GM23338 (cell line): ENCODE measurements around the gene RNF207. TPM values are rescaled to one million over a fixed set of nuclear protein-coding genes. Genes with fewer than 3 reads are reported as not detected.
A peak's percentile ranks its signal among the peaks of the same experiment; 100 is the strongest.

ENCODE experiments used
- ATAC-seq: fragments of 200-7000 bp; cut with Tn5 transposase; 3 replicates; pipeline ENCODE4 v1.9.1; 2020
- DNase-seq: peaks from one replicate; pipeline ENCODE4 v3.0.0-alpha.2; 2015; ENCODE audit warnings: low spot score
- H2AFZ ChIP-seq: fragments of 200-600 bp; sonication (generic); 2 replicates; pipeline ENCODE4 v1.8.0; 2016; ENCODE audit warnings: antibody characterized with exemption, mild to moderate bottlenecking, moderate library complexity
- H3F3A ChIP-seq: fragments of 200-600 bp; sonication (generic); replicated peaks from 2 replicates; pipeline ENCODE4 v1.8.0; 2017; ENCODE audit warnings: antibody characterized with exemption, mixed run types, low read depth
- H3K27ac ChIP-seq: fragments of 200-600 bp; sonication (generic); 2 replicates; pipeline ENCODE4 v1.6.1; 2016; ENCODE audit warnings: low read depth
- H3K27me3 ChIP-seq: fragments of 200-600 bp; sonication (generic); 2 replicates; pipeline ENCODE4 v1.8.0; 2016; ENCODE audit warnings: mild to moderate bottlenecking, mixed run types, moderate library complexity; ENCODE audit not compliant: insufficient read depth
- H3K36me3 ChIP-seq: fragments of 200-600 bp; sonication (generic); 2 replicates; pipeline ENCODE4 v1.8.0; 2016; ENCODE audit warnings: mild to moderate bottlenecking; ENCODE audit not compliant: insufficient read depth
- H3K4me1 ChIP-seq: fragments of 200-600 bp; sonication (generic); 2 replicates; pipeline ENCODE4 v1.8.0; 2016; ENCODE audit warnings: mild to moderate bottlenecking, moderate library complexity; ENCODE audit not compliant: insufficient read depth
- H3K4me2 ChIP-seq: fragments of 200-600 bp; sonication (generic); 2 replicates; pipeline ENCODE4 v1.7.1; 2017; ENCODE audit warnings: mixed run types
- H3K4me3 ChIP-seq: fragments of 200-600 bp; sonication (generic); 2 replicates; pipeline ENCODE4 v1.6.1; 2016; ENCODE audit warnings: mixed run types
- H3K79me2 ChIP-seq: fragments of 200-600 bp; sonication (generic); replicated peaks from 2 replicates; pipeline ENCODE4 v1.8.0; 2017; ENCODE audit warnings: mild to moderate bottlenecking; ENCODE audit not compliant: insufficient read depth
- H3K9me2 ChIP-seq: fragments of 200-600 bp; sonication (generic); 2 replicates; pipeline ENCODE4 v1.8.0; 2017; ENCODE audit not compliant: insufficient read depth
- H4K20me1 ChIP-seq: fragments of 200-600 bp; sonication (generic); replicated peaks from 2 replicates; pipeline ENCODE4 v1.8.0; 2017; ENCODE audit warnings: mild to moderate bottlenecking; ENCODE audit not compliant: insufficient read depth
- H3K27ac Mint-ChIP-seq: 2 replicates; pipeline ENCODE4 v1.8.0; 2020; ENCODE audit warnings: inconsistent platforms, mild to moderate bottlenecking, moderate library complexity, mixed read lengths
- H3K27me3 Mint-ChIP-seq: 3 replicates; pipeline ENCODE4 v1.8.0; 2022; ENCODE audit warnings: low read depth, mild to moderate bottlenecking, moderate library complexity, mixed read lengths, inconsistent platforms; ENCODE audit not compliant: insufficient read depth, poor library complexity
- H3K36me3 Mint-ChIP-seq: 3 replicates; pipeline ENCODE4 v1.8.0; 2021; ENCODE audit warnings: low read depth, mild to moderate bottlenecking, inconsistent platforms, moderate library complexity, mixed read lengths
- H3K4me1 Mint-ChIP-seq: 3 replicates; pipeline ENCODE4 v1.8.0; 2020; ENCODE audit warnings: mild to moderate bottlenecking, inconsistent platforms, mixed read lengths
- H3K4me3 Mint-ChIP-seq: 3 replicates; pipeline ENCODE4 v1.8.0; 2021; ENCODE audit warnings: moderate library complexity, mild to moderate bottlenecking, inconsistent platforms, mixed read lengths
- H3K9me3 Mint-ChIP-seq: 3 replicates; pipeline ENCODE4 v1.8.0; 2020; ENCODE audit warnings: moderate library complexity, mild to moderate bottlenecking, inconsistent platforms, mixed read lengths
- CREB1 ChIP-seq: fragments of 250-450 bp; sonication (Bioruptor Pico); IDR thresholded peaks from 2 replicates; pipeline ENCODE4 v1.5.0; 2020; ENCODE audit warnings: low read depth, mild to moderate bottlenecking, moderate library complexity
- EZH2 ChIP-seq: fragments of 200-600 bp; sonication (generic); IDR thresholded peaks from one replicate; pipeline ENCODE4 v1.8.0; 2017; ENCODE audit warnings: antibody characterized with exemption, mild to moderate bottlenecking, low read depth; ENCODE audit not compliant: unreplicated experiment
- JUNB ChIP-seq: IDR thresholded peaks from one replicate; pipeline ENCODE4 v1.6.1; 2016; ENCODE audit warnings: antibody characterized with exemption; ENCODE audit not compliant: unreplicated experiment
- POLR2AphosphoS5 ChIP-seq: IDR thresholded peaks from 2 replicates; pipeline ENCODE4 v1.6.1; 2016; ENCODE audit warnings: antibody characterized with exemption, low read depth
- ZNF331 ChIP-seq: fragments of 250-450 bp; sonication (Bioruptor Pico); IDR thresholded peaks from 2 replicates; pipeline ENCODE4 v1.5.0; 2020; ENCODE audit warnings: low read depth, mild to moderate bottlenecking, moderate library complexity
- ZNF462 ChIP-seq: fragments of 250-450 bp; sonication (Bioruptor Pico); IDR thresholded peaks from 2 replicates; pipeline ENCODE4 v1.5.0; 2020; ENCODE audit warnings: mild to moderate bottlenecking, moderate library complexity
- polyA plus RNA-seq: library from polyadenylated mRNA; unstranded; fragments of >200 nt; fragmentation: Nextera tagmentation; extraction: Ambion mirVana; gene quantifications from 2 replicates; pipeline ENCODE4 v1.2.1, GENCODE V29; 2016
- total RNA-seq: library from RNA; depleted of rRNA; stranded (reverse); fragments of >200 nt; shearing (Covaris generic); gene quantifications from 2 replicates; pipeline ENCODE4 v1.2.3, GENCODE V29; 2014
- TF ChIP-seq, protein P1 (sequence below): IDR thresholded peaks from 2 replicates; pipeline ENCODE4 v1.6.1; 2016; ENCODE audit warnings: antibody characterized with exemption
- TF ChIP-seq, protein P2 (sequence below), 2 experiments: fragments of 200-600 bp in 1 of 2; sonication (generic) in 1 of 2; conservative IDR thresholded peaks; 2 replicates each; pipeline versions ENCODE4 v1.5.1 to v1.6.1; 2016 to 2017; ENCODE audit warnings: antibody characterized with exemption in 2 of 2, low read depth in 2 of 2, mild to moderate bottlenecking in 2 of 2, moderate library complexity in 1 of 2

RNF207 gene
- total and polyA plus RNA-seq, 2 experiments from 2014 or later: 1.7 to 2.9 TPM

DNA sequence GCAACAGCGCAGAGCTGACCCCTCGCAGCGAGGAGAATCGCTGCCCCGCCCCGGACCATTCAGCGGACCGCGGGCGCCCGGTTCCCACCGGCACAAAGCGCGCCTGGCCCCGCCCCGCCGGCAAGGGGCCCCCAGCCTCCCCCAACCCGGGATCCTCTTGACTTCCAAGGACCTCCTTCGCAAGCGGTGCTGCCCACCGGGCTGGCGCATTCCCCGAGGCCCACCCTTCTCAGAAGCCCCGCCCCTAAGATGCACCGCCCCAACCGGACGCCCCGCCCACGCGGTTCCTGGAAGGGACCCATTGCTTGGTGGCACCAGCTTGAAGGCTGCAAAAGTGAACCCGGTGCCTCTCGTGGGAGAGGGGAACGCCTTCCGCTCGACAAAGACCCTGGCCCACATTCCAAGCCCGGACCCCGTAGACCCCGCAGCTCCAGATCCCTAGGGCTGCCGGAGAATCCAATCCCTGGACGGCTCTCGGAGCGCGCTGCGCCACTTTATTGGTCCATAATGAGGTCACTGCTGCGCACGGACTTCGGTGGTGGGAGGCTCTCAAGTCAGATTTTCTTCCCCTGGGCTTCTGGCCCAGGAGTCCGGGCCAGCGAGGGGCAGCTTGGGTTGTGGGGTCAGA lies 40.1 kb downstream of the RNF207 start:
- DNase-seq: peak; percentile 94
- H4K20me1 ChIP-seq: peaks cover 6% of the 10 kb centered on the region; the same call in 1 of the 2 replicates

More for the DNA sequence above, 40.1 kb downstream of the RNF207 start:
- Mint-ChIP-seq H3K27me3 (peaks cover 50% of the 10 kb centered on the region), H3K9me3 (no peaks in the 10 kb centered on the region), H3K36me3 (no peaks in the 10 kb centered on the region), H3K27ac (peak overlapping the region; percentile 78; the same call in 1 of the 2 replicates), H3K4me3 (peak overlapping the region; percentile 82), H3K4me1 (peaks cover 27% of the 10 kb centered on the region; the same call in 2 of the 3 replicates)
- H3K4me1 ChIP-seq: peaks cover 26% of the 10 kb centered on the region
- no peaks in the 10 kb centered on the region for H3K36me3 ChIP-seq
- peaks cover 17% of the 10 kb centered on the region for H3F3A ChIP-seq
- no peaks in the 10 kb centered on the region for H3K9me2 ChIP-seq
- peak overlapping the region; percentile 63; the same call in 1 of the 2 replicates for H2AFZ ChIP-seq
- H3K27me3 ChIP-seq: peaks cover 63% of the 10 kb centered on the region
- TF ChIP-seq ZNF331 (CRISPR knock-in tag): no peak
- TF ChIP-seq, protein P1, sequence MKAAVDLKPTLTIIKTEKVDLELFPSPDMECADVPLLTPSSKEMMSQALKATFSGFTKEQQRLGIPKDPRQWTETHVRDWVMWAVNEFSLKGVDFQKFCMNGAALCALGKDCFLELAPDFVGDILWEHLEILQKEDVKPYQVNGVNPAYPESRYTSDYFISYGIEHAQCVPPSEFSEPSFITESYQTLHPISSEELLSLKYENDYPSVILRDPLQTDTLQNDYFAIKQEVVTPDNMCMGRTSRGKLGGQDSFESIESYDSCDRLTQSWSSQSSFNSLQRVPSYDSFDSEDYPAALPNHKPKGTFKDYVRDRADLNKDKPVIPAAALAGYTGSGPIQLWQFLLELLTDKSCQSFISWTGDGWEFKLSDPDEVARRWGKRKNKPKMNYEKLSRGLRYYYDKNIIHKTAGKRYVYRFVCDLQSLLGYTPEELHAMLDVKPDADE: no peak
- TF ChIP-seq EZH2: no peak
- TF ChIP-seq POLR2AphosphoS5: peak; percentile 75
- TF ChIP-seq, protein P2, sequence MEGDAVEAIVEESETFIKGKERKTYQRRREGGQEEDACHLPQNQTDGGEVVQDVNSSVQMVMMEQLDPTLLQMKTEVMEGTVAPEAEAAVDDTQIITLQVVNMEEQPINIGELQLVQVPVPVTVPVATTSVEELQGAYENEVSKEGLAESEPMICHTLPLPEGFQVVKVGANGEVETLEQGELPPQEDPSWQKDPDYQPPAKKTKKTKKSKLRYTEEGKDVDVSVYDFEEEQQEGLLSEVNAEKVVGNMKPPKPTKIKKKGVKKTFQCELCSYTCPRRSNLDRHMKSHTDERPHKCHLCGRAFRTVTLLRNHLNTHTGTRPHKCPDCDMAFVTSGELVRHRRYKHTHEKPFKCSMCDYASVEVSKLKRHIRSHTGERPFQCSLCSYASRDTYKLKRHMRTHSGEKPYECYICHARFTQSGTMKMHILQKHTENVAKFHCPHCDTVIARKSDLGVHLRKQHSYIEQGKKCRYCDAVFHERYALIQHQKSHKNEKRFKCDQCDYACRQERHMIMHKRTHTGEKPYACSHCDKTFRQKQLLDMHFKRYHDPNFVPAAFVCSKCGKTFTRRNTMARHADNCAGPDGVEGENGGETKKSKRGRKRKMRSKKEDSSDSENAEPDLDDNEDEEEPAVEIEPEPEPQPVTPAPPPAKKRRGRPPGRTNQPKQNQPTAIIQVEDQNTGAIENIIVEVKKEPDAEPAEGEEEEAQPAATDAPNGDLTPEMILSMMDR (conservative IDR thresholded peaks at IDR 0.05; ENCODE audit: low read depth in 2 of 2): no peak
- no peak for TF ChIP-seq JUNB
- TF ChIP-seq CREB1 (CRISPR knock-in tag): no peak
- no peak for TF ChIP-seq ZNF462
- peak; percentile 25 for ATAC-seq
- peak overlapping the region; percentile 83 for H3K4me3 ChIP-seq
- H3K27ac ChIP-seq: 0 out of 2 replicates have a peak overlapping the region, but pooled peaks have one; percentile 32
- H3K79me2 ChIP-seq: no peaks in the 10 kb centered on the region
- peak overlapping the region; percentile 98 for H3K4me2 ChIP-seq
